Adrenal gland (tissue), 5 donors: ENCODE measurements around the gene NUTM2A.
"Not testable (repeated sequence)": the region's sequence is repeated elsewhere in the genome, so short reads cannot be mapped to it uniquely, and the experiment has no call there.

ENCODE experiments used
- POLR2A ChIP-seq, 2 donors: fragments of 450-650 bp; IDR thresholded peaks; one replicate each; pipeline ENCODE4 v1.6.1; 2017; ENCODE audit warnings: antibody characterized with exemption in 2 of 2, mild to moderate bottlenecking in 2 of 2, moderate library complexity in 1 of 2
- TF ChIP-seq, protein P1 (sequence below), 6 experiments: fragments of 450-650 bp in 4 of 6; fragments of 200-600 bp in 2 of 6; sonication (generic) in 1 of 6; IDR thresholded peaks; 1 replicate in 5 of 6; 2 replicates in 1 of 6; pipeline versions ENCODE4 v1.5.1 to v1.8.0; 2016 to 2021; ENCODE audit warnings: antibody characterized with exemption in 6 of 6, mild to moderate bottlenecking in 2 of 6, moderate library complexity in 1 of 6
- donor health status: DM: no; HTN: no; CAD: no.

DNA sequence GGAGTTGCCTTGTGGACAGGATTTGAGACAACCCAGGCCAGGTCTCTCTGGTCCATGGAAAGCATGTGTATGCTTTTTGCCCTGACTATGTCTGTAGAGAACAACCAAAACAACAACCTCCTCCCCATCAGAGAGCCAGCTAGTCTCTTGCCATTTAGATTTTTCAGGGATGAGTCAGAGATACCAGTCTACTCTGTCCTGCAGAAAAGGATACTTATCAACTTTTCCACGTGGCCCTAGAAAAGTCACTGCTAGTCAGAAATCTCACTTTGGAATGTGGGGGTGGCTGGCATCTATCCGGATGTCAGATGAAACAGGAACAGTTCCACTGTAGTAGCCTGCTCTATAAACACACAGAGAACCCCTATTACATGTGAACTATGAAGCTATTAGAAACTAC, 13.4 kb upstream of the NUTM2A start:
- TF ChIP-seq, protein P1, sequence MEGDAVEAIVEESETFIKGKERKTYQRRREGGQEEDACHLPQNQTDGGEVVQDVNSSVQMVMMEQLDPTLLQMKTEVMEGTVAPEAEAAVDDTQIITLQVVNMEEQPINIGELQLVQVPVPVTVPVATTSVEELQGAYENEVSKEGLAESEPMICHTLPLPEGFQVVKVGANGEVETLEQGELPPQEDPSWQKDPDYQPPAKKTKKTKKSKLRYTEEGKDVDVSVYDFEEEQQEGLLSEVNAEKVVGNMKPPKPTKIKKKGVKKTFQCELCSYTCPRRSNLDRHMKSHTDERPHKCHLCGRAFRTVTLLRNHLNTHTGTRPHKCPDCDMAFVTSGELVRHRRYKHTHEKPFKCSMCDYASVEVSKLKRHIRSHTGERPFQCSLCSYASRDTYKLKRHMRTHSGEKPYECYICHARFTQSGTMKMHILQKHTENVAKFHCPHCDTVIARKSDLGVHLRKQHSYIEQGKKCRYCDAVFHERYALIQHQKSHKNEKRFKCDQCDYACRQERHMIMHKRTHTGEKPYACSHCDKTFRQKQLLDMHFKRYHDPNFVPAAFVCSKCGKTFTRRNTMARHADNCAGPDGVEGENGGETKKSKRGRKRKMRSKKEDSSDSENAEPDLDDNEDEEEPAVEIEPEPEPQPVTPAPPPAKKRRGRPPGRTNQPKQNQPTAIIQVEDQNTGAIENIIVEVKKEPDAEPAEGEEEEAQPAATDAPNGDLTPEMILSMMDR (IDR thresholded peaks at IDR 0.05) = not testable (repeated sequence)
- not testable (repeated sequence) for TF ChIP-seq POLR2A (IDR thresholded peaks at IDR 0.05)
